Osteocyte (in vitro differentiated cells): ENCODE data around the gene TUNAR. TPM values are rescaled to one million over a fixed set of nuclear protein-coding genes. Genes with fewer than 3 reads are reported as not detected.

Experiments used
- DNase-seq: peaks from one replicate; pipeline ENCODE4 v3.0.0; 2021; ENCODE audit warnings: mixed read lengths; ENCODE audit not compliant: unreplicated experiment; ENCODE audit errors: extremely low spot score
- H3K27ac Mint-ChIP-seq: one replicate; pipeline ENCODE4 v1.8.0; 2021; ENCODE audit warnings: mild to moderate bottlenecking, mixed read lengths; ENCODE audit not compliant: unreplicated experiment
- H3K27me3 Mint-ChIP-seq: one replicate; pipeline ENCODE4 v1.8.0; 2021; ENCODE audit warnings: mixed read lengths; ENCODE audit not compliant: unreplicated experiment
- H3K36me3 Mint-ChIP-seq: one replicate; pipeline ENCODE4 v1.8.0; 2021; ENCODE audit warnings: mixed read lengths; ENCODE audit not compliant: unreplicated experiment
- H3K4me1 Mint-ChIP-seq: one replicate; pipeline ENCODE4 v1.8.0; 2021; ENCODE audit warnings: mixed read lengths; ENCODE audit not compliant: unreplicated experiment
- H3K4me3 Mint-ChIP-seq: one replicate; pipeline ENCODE4 v1.8.0; 2021; ENCODE audit warnings: mild to moderate bottlenecking, moderate library complexity, mixed read lengths; ENCODE audit not compliant: unreplicated experiment
- H3K9me3 Mint-ChIP-seq: one replicate; pipeline ENCODE4 v1.8.0; 2021; ENCODE audit warnings: mixed read lengths; ENCODE audit not compliant: unreplicated experiment
- long read RNA-seq: library from polyadenylated mRNA; unstranded; transcript quantifications from one replicate; pipeline ENCODE4 v2.0.0, GENCODE V29; 2021
- total RNA-seq: library from RNA; stranded (reverse); gene quantifications from 2 replicates; pipeline ENCODE4 v1.2.1, GENCODE V29; 2021
- TF ChIP-seq, protein P1 (sequence below): fragments of 200-600 bp; sonication (generic); IDR thresholded peaks from 2 replicates; pipeline ENCODE4 v1.5.0; 2021; ENCODE audit warnings: antibody characterized with exemption, mild to moderate bottlenecking, moderate library complexity

Gene TUNAR
- 0.27 and 0.31 TPM in 2 replicates for total RNA-seq
- long read RNA-seq, result 0 reads

DNA sequence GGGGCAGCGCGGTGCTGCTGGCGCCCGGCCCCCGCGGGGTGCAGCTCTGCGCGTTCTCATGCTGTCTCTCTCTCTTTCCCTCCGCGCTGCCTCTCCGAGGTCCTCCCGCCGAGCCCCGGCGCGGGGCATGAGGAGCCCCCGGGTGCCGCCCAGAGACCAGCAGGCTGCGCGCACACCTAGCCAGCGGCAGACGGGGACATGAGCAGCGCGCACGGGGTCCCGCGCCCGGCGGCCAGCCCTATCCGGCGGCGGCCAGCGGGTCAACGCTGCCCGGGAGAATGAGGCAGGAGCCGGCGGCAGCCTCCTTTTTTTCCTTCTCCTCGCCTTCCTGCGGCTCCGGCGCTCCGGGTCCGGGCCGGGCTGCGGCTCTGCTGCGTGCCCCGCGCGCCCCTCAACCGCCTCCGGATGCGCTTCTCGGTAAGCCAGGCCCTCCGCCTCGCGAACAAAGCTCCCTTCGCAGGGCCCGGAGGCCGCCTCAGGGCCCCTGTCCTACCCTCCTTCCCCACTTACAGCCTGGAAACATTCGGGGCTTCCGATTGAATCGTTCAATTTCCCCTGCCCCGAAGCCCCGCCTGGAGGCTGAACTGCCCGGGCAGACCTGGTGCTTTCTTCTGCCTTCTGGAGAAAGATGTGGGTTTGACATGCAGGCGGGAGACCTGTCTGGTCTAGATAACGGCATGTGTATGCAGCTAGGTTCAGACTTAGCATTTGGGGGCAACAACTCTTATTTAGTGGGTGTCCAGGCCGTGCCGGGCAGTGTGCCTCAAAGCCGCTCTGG is at the start of gene TUNAR:
TUNAR (plus strand) TSS at position 72 of the 778 bp plus-strand sequence.
- H3K4me1 Mint-ChIP-seq, result peaks cover 2% of the 10 kb centered on the region
- TF ChIP-seq, protein P1, sequence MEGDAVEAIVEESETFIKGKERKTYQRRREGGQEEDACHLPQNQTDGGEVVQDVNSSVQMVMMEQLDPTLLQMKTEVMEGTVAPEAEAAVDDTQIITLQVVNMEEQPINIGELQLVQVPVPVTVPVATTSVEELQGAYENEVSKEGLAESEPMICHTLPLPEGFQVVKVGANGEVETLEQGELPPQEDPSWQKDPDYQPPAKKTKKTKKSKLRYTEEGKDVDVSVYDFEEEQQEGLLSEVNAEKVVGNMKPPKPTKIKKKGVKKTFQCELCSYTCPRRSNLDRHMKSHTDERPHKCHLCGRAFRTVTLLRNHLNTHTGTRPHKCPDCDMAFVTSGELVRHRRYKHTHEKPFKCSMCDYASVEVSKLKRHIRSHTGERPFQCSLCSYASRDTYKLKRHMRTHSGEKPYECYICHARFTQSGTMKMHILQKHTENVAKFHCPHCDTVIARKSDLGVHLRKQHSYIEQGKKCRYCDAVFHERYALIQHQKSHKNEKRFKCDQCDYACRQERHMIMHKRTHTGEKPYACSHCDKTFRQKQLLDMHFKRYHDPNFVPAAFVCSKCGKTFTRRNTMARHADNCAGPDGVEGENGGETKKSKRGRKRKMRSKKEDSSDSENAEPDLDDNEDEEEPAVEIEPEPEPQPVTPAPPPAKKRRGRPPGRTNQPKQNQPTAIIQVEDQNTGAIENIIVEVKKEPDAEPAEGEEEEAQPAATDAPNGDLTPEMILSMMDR, result no peak
- H3K9me3 Mint-ChIP-seq, result no peaks in the 10 kb centered on the region
- H3K27me3 Mint-ChIP-seq, result peaks cover 69% of the 10 kb centered on the region
- H3K4me3 Mint-ChIP-seq, result peak within 1 kb of the TSS; percentile 59
- no peaks in the 10 kb centered on the region for H3K36me3 Mint-ChIP-seq
- DNase-seq, result no peak
- H3K27ac Mint-ChIP-seq, result no peak within 1 kb of the TSS

DNA sequence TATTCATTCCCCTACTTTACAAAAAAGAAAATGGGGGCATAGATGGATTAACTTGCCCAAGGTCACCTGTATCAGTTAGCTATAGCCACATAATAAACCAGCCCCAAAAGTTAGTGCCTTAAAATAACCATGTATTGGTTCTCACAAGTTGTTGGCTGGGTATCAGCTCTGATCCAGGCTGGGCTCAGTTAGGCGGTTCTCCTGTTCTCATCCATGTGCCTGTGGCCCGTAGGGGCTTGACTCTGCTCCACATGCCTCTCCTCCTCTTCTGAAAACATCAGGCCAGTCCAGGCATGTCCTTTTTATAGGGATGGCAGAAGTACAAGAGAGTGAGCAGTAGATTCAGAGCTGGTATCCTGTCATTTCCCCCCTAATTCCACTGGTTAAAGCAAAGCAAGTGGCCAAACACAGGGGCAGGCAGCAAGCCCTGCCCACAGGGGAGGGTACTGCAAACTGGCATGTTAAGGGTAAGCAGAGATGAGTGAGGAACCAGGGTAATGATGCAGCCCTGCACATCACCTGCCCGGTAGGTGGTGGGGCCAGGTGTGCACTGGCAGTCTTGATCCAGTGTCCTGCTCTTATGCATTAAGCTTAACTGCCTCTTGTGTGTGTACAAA is 47.9 kb upstream of the TUNAR start:
- Mint-ChIP-seq H3K9me3 (no peaks in the 10 kb centered on the region), H3K36me3 (no peaks in the 10 kb centered on the region), H3K27me3 (peaks cover 8% of the 10 kb centered on the region), H3K27ac (no peak overlapping the region), H3K4me1 (peaks cover 17% of the 10 kb centered on the region), H3K4me3 (no peak overlapping the region)
- DNase-seq, result no peak
- TF ChIP-seq, protein P1, result no peak

DNA sequence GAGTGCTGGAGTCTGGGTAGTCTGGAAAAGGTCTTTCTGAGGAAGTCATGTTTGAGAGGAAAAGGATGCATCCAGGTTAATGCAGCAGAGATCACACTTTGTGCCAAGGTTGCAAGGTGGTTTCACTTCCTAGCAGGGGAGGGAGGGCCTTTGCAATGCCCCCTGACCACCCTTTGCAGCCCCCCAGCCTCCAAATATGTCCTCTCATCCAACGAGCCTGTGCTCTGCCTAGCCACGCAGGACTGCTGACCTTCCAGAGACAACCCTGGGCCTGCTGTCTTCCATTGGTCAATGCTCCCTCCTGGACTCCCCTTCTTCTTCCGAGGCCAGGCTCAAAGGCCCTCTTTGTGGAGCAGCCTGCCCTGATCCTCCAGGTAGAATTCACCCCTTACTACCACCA is 47.3 kb upstream of the TUNAR start:
- no peak for DNase-seq
- Mint-ChIP-seq H3K27ac (no peak overlapping the region), H3K4me3 (no peak overlapping the region)

DNA sequence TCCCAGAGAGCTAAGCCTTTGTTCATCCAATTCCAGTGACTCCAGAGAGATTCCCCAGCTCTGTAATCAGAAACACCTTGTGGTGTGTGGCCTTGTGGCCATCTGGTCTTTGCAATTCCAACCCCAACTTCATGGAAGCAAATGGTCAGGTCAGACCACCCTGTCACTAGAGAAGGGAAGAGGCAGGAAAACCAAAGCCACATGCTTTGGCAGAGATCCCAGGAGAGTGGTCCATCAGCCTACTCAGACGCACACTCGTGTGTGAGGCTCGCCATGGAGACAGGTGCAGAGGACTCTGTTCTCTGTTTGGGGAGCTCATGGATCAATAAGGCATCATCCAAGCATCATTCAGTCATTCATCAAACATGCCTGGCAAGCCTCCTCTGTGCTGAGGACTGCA is 46.2 kb upstream of the TUNAR start:
- Mint-ChIP-seq H3K27ac (no peak overlapping the region), H3K4me3 (no peak overlapping the region), H3K36me3 (no peaks in the 10 kb centered on the region), H3K27me3 (peaks cover 8% of the 10 kb centered on the region), H3K4me1 (peaks cover 33% of the 10 kb centered on the region), H3K9me3 (no peaks in the 10 kb centered on the region)
- no peak for DNase-seq
- TF ChIP-seq, protein P1, result no peak

More for the DNA sequence above, 47.3 kb upstream of the TUNAR start:
- H3K9me3 Mint-ChIP-seq, result no peaks in the 10 kb centered on the region
- TF ChIP-seq, protein P1, result no peak
- no peaks in the 10 kb centered on the region for H3K36me3 Mint-ChIP-seq
- H3K27me3 Mint-ChIP-seq, result peaks cover 8% of the 10 kb centered on the region
- H3K4me1 Mint-ChIP-seq, result peaks cover 23% of the 10 kb centered on the region

DNA sequence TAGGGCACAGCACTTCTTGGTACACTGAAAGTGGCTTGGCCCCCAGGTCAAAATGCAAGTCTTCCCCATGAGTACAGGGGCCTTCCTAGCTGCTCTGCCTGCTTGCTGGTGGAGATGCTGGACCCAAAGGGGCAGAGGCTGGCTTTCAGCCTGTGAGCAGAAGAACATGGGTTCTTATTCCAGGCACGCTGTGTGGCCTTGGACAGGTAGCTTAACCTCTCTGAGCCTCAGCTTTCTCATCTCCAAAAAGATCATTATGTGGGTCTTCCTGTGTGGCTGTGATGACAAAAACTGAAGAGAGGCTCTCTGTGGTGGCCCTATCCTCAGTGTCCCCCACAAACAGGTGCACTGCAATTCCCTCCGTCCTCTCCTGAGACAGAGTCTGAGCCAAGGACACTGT is 45.6 kb upstream of the TUNAR start:
- TF ChIP-seq, protein P1, result no peak
- Mint-ChIP-seq H3K27ac (no peak overlapping the region), H3K9me3 (peaks cover 3% of the 10 kb centered on the region), H3K36me3 (no peaks in the 10 kb centered on the region), H3K4me1 (peaks cover 38% of the 10 kb centered on the region), H3K27me3 (peaks cover 5% of the 10 kb centered on the region), H3K4me3 (no peak overlapping the region)
- no peak for DNase-seq
